Vein endothelial cell (primary cell): ENCODE measurements around the gene ORC6. TPM values are rescaled to one million over a fixed set of nuclear protein-coding genes. Genes with fewer than 3 reads are reported as not detected.

Experiments used
- total RNA-seq: library from RNA; depleted of rRNA; stranded (reverse); fragments of >200 nt; gene quantifications from 2 replicates; pipeline ENCODE4 v1.2.3, GENCODE V29; 2012

The ORC6 gene
- total RNA-seq: 7.2 and 14.7 TPM in 2 replicates

GRCh38 chr16:46689365-46690280 lies at the start of gene ORC6:
ORC6 (plus strand) TSS chr16:46689659; CDS start chr16:46689706, 47 bp downstream.

GRCh38 chr16:46688654-46689364 lies 650 bp upstream of the ORC6 start, which contains the start of gene VPS35:
VPS35 (minus strand) TSS chr16:46689178; CDS start chr16:46689133, 45 bp downstream.

Other genes with a start within 250 kb of the ORC6 start
- gene SHCBP1, start 68.3 kb upstream of the ORC6 start, total RNA-seq: 10.1 and 23.8 TPM in 2 replicates
- 83.0 and 137 TPM in 2 replicates for gene VPS35, start 481 bp upstream of the ORC6 start, total RNA-seq
- gene MYLK3, start 58.7 kb downstream of the ORC6 start, total RNA-seq: 0.10 and 0.33 TPM in 2 replicates
- gene C16orf87, start 141.5 kb downstream of the ORC6 start, total RNA-seq: 5.6 and 6.9 TPM in 2 replicates
- 7.6 and 8.5 TPM in 2 replicates for gene GPT2, start 194.7 kb downstream of the ORC6 start, total RNA-seq